NCI-H524 (cell line): ENCODE data around the gene MRE11.

Experiments
- DNase-seq, 2 experiments: peaks; one replicate each; lab custom pipeline; 2025; lab: John Stamatoyannopoulos, UW

Gene MRE11

GRCh38 chr11:94493281-94494125 lies at the start of gene MRE11, which contains the start of gene ANKRD49:
Gene MRE11 (minus strand): TSS chr11:94493844. CDS start chr11:94492801, 1,043 bp downstream.
Gene ANKRD49 (plus strand): TSS chr11:94493984. CDS start chr11:94496694, 2,710 bp downstream.
- peak; percentile 94 to 97 for DNase-seq

GRCh38 chr11:94539420-94539819 lies 45.8 kb upstream of the MRE11 start:
- no peak for DNase-seq

- no peak for DNase-seq
Observed at GRCh38 chr11:94537031-94537600, 43.5 kb upstream of the MRE11 start.

GRCh38 chr11:94536386-94536785 lies 42.7 kb upstream of the MRE11 start:
- DNase-seq = no peak

GRCh38 chr11:94533696-94534630 lies 40.3 kb upstream of the MRE11 start:
- DNase-seq = no peak

GRCh38 chr11:94533206-94533605 lies 39.6 kb upstream of the MRE11 start:
- no peak for DNase-seq

- DNase-seq = no peak
Observed at GRCh38 chr11:94532211-94532610, 38.6 kb upstream of the MRE11 start.

- no peak for DNase-seq
Observed at GRCh38 chr11:94528551-94528950, 34.9 kb upstream of the MRE11 start.

GRCh38 chr11:94526645-94527438 lies 33.2 kb upstream of the MRE11 start:
- DNase-seq = no peak

GRCh38 chr11:94525546-94526324 lies 32.1 kb upstream of the MRE11 start:
- peak; percentile 91 to 93 for DNase-seq

- no peak for DNase-seq
Observed at GRCh38 chr11:94524341-94524740, 30.7 kb upstream of the MRE11 start.

- peak in 1 of 2 experiments; percentile 52 for DNase-seq
Observed at GRCh38 chr11:94521684-94522083, 28.0 kb upstream of the MRE11 start.

- DNase-seq = peak in 1 of 2 experiments; percentile 43
Observed at GRCh38 chr11:94519478-94520084, 25.9 kb upstream of the MRE11 start.

- DNase-seq = no peak
Observed at GRCh38 chr11:94518300-94518699, 24.7 kb upstream of the MRE11 start.

- DNase-seq = no peak
Observed at GRCh38 chr11:94516725-94517124, 23.1 kb upstream of the MRE11 start.

- DNase-seq = no peak
Observed at GRCh38 chr11:94515398-94515797, 21.8 kb upstream of the MRE11 start.

- peak in 1 of 2 experiments; percentile 12 for DNase-seq
Observed at GRCh38 chr11:94513091-94513490, 19.4 kb upstream of the MRE11 start.

- DNase-seq = peak; percentile 15 to 58
Observed at GRCh38 chr11:94511932-94512781, 18.5 kb upstream of the MRE11 start, which contains the start of gene C11orf97. Gene C11orf97 (plus strand): TSS chr11:94512461. CDS start chr11:94512529, 68 bp downstream.

- DNase-seq = no peak
Observed at GRCh38 chr11:94507485-94507884, 13.8 kb upstream of the MRE11 start.
